Measurements from ENCODE around the gene DGLUCY. TPM values are rescaled to one million over a fixed set of nuclear protein-coding genes. Genes with fewer than 3 reads are reported as not detected.
"Not testable (repeated sequence)": the region's sequence is repeated elsewhere in the genome, so short reads cannot be mapped to it uniquely, and the experiment has no call there.

Gene DGLUCY
- total and polyA plus RNA-seq, 7 experiments from 2014 or later, result 31.1 to 108 (median 87.8) TPM

DNA sequence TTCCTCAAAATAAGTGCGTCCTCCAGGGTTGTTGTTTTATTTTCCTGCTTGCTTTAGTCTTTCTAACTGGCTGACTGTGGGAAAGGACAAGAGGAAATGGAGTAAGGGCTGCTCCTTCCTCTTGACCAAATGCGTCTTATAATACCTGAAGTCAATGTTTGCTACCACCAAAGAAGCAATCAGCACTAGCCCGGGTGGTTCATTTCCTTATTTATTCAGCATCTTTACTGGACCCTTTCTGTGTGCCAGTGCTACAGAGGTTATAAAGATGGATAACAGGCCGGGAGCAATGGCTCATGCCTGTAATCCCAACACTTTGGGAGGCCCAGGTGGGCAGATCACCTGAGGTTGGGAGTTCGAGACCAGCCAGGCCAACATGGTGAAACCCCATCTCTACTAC, 38.3 kb upstream of the DGLUCY start:
- Histone ChIP-seq H3K9me3 (ENCODE audit: control insufficient read depth in 2 of 3, low read length in 3 of 3) (no peaks in the 10 kb centered on the region), H3K36me3 (ENCODE audit: control insufficient read depth in 2 of 3, insufficient read depth in 3 of 3, low read length in 3 of 3) (no peaks in the 10 kb centered on the region), H3K4me1 (ENCODE audit: control insufficient read depth in 2 of 2, insufficient read depth in 2 of 2, low read length in 2 of 2) (peaks cover 10 to 17% of the 10 kb centered on the region in 2 donors), H3K27me3 (ENCODE audit: control insufficient read depth in 2 of 2, insufficient read depth in 2 of 2, low read length in 2 of 2) (no peaks in the 10 kb centered on the region), H3K27ac (ENCODE audit: low read depth, low read length) (no peak overlapping the region), H3K4me3 (ENCODE audit: low read length) (no peak overlapping the region)
- H3K27ac Mint-ChIP-seq, result peak overlapping the region in 1 of 9 donors; percentile 36
- ChIA-PET POLR2A (interaction anchor here (1.0 kb wide), 1 partner anchor 10 kb away, joined by 4 read pairs; no protein-coding TSS in a partner anchor), CTCF (no interaction called here)
- ATAC-seq (no peak), DNase-seq (no peak)
- no peak overlapping the region for H3K4me3 Mint-ChIP-seq
- peaks cover 0 to 20% (median 0%) of the 10 kb centered on the region in 5 donors for H3K36me3 Mint-ChIP-seq
- H3K9me3 Mint-ChIP-seq, result peaks cover 0 to 2% (median 0%) of the 10 kb centered on the region in 11 donors
- H3K4me1 Mint-ChIP-seq, result peaks cover 26 to 56% (median 39%) of the 10 kb centered on the region in 7 donors
- H3K27me3 Mint-ChIP-seq, result peaks cover 0 to 2% (median 0%) of the 10 kb centered on the region in 5 donors
- intact Hi-C loops (cut with micrococcal nuclease), result no loop called here

DNA sequence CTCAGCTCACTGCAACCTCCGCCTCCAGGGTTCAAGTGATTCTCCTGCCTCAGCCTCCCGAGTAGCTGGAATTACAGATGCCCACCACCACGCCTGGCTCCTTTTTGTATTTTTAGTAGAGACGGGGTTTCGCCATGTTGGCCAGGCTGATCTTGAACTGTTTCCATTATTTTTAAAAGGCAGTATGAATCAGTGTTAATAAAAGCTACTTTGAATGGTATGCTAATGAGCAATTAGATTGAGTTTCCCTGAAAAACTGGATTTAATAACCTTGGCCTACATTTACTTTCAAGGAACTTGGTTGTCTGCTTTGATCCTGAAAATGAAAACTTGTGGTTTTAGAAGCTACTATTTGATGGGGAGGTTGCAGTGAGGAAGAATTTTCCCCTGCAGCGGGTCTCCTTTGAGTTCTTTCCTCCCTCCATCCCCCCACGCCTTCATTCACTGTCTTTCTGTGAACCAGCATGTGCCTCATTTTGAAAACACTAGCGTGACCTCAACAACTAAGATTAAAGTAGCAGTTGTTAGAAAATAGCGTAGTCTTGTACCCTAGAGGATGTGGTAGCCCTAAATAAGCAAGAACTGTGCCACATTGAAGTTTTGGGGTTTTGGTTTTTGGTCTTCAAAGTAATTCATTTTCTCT, 35.7 kb upstream of the DGLUCY start:
- Mint-ChIP-seq H3K4me1 (peaks cover 24 to 63% (median 37%) of the 10 kb centered on the region in 7 donors), H3K27me3 (peaks cover 0 to 2% (median 0%) of the 10 kb centered on the region in 5 donors), H3K9me3 (no peaks in the 10 kb centered on the region), H3K4me3 (peak overlapping the region; percentile 56 to 85 (median 72)), H3K36me3 (peaks cover 0 to 20% (median 0%) of the 10 kb centered on the region in 5 donors), H3K27ac (peak overlapping the region; percentile 32 to 92 (median 82))
- Histone ChIP-seq H3K9me3 (ENCODE audit: control insufficient read depth in 2 of 3, low read length in 3 of 3) (no peaks in the 10 kb centered on the region), H3K36me3 (ENCODE audit: control insufficient read depth in 2 of 3, insufficient read depth in 3 of 3, low read length in 3 of 3) (no peaks in the 10 kb centered on the region), H3K4me3 (ENCODE audit: low read length) (no peak overlapping the region), H3K27ac (ENCODE audit: low read depth, low read length) (no peak overlapping the region), H3K4me1 (ENCODE audit: control insufficient read depth in 2 of 2, insufficient read depth in 2 of 2, low read length in 2 of 2) (peaks cover 10 to 17% of the 10 kb centered on the region in 2 donors), H3K27me3 (ENCODE audit: control insufficient read depth in 2 of 2, insufficient read depth in 2 of 2, low read length in 2 of 2) (no peaks in the 10 kb centered on the region)
- peak; percentile 98 for ATAC-seq
- DNase-seq, result peak in 8 of 9 donors; percentile 52 to 88 (median 82)
- ChIA-PET CTCF (interaction anchor here (0.6 to 1.7 kb wide), 6 partner anchors 11 to 95 kb away, joined by 3 to 5 read pairs (median 4); partner anchors contain the start of genes DGLUCY and RPS6KA5), POLR2A (interaction anchor here (0.6 to 1.9 kb wide), 12 partner anchors 9 to 67 kb away, joined by 3 to 17 read pairs (median 4); partner anchors contain the start of genes DGLUCY and RPS6KA5)
- intact Hi-C loops (cut with micrococcal nuclease), result loop anchor here (1.0 kb wide), 5 partner anchors 11 to 56 kb away; partner anchors contain the start of genes DGLUCY (in 2 of the 2) and RPS6KA5 (in 1 of the 2)

DNA sequence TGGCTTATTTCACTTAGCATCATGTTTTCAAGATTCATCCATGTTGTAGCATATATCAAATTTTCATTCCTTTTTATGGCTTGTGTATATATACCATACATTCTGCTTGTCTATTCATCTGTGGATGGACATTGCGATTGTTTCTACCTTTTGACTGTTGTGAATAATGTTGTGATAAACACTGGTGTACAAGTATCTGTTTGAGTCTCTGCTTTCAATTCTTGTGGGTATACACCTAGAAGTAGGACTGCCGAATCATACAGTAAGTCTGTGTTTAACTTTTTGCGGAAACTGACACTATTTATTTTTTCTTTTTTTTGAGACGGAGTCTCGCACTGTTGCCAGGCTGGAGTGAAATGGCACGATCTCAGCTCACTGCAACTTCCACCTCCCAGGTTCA, 33.8 kb upstream of the DGLUCY start:
- intact Hi-C loops (cut with micrococcal nuclease), result no loop called here
- peak overlapping the region in 4 of 10 donors; percentile 4 to 46 (median 18) for H3K4me3 Mint-ChIP-seq

DNA sequence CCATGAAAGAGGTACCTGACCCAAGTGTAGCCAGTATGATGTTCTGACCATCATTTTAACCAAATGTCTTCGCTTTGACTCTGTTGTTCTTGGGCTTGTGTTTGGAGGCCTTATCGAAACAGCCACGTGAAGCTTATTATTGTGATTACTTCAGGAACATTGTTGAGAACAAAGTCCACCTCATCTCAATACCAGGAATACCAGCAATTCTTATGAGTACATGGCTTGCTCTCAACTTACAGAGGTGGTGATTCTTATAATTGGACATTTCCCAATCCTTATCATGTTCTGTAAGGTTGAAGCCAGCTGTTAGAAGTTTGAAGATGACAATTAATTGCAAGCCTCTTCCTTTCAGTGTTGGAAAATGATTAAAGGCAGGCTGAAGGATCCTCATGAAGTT, 31.6 kb upstream of the DGLUCY start:
- DNase-seq (no peak), ATAC-seq (no peak)
- POLR2A ChIA-PET, result interaction anchor here (0.6 to 1.1 kb wide), 2 partner anchors 25 to 164 kb away, joined by 3 read pairs; no protein-coding TSS in a partner anchor
- no peak overlapping the region for H3K27ac Mint-ChIP-seq
- Histone ChIP-seq H3K36me3 (ENCODE audit: control insufficient read depth in 2 of 3, insufficient read depth in 3 of 3, low read length in 3 of 3) (no peaks in the 10 kb centered on the region), H3K27ac (ENCODE audit: low read depth, low read length) (no peak overlapping the region), H3K4me3 (ENCODE audit: low read length) (no peak overlapping the region), H3K9me3 (ENCODE audit: control insufficient read depth in 2 of 3, low read length in 3 of 3) (no peaks in the 10 kb centered on the region), H3K27me3 (ENCODE audit: control insufficient read depth in 2 of 2, insufficient read depth in 2 of 2, low read length in 2 of 2) (no peaks in the 10 kb centered on the region), H3K4me1 (ENCODE audit: control insufficient read depth in 2 of 2, insufficient read depth in 2 of 2, low read length in 2 of 2) (peaks cover 6 to 17% of the 10 kb centered on the region in 2 donors)
- H3K9me3 Mint-ChIP-seq, result no peaks in the 10 kb centered on the region
- H3K27me3 Mint-ChIP-seq, result no peaks in the 10 kb centered on the region
- H3K36me3 Mint-ChIP-seq, result peaks cover 0 to 31% (median 0%) of the 10 kb centered on the region in 5 donors
- intact Hi-C loops (cut with micrococcal nuclease), result no loop called here
- H3K4me1 Mint-ChIP-seq, result peaks cover 16 to 49% (median 25%) of the 10 kb centered on the region in 7 donors
- CTCF ChIA-PET, result no interaction called here
- H3K4me3 Mint-ChIP-seq, result no peak overlapping the region

More for the DNA sequence above, 33.8 kb upstream of the DGLUCY start:
- no peaks in the 10 kb centered on the region for H3K9me3 ChIP-seq (ENCODE audit: control insufficient read depth in 2 of 3, low read length in 3 of 3)
- no peak for DNase-seq
- POLR2A ChIA-PET, result interaction anchor here (0.7 to 1.1 kb wide), 3 partner anchors 12 to 51 kb away, joined by 3 to 6 read pairs (median 3); no protein-coding TSS in a partner anchor
- peaks cover 10 to 17% of the 10 kb centered on the region in 2 donors for H3K4me1 ChIP-seq (ENCODE audit: control insufficient read depth in 2 of 2, insufficient read depth in 2 of 2, low read length in 2 of 2)
- CTCF ChIA-PET, result no interaction called here
- H3K4me1 Mint-ChIP-seq, result peaks cover 24 to 66% (median 35%) of the 10 kb centered on the region in 7 donors
- peaks cover 0 to 2% (median 0%) of the 10 kb centered on the region in 5 donors for H3K27me3 Mint-ChIP-seq
- no peaks in the 10 kb centered on the region for H3K36me3 ChIP-seq (ENCODE audit: control insufficient read depth in 2 of 3, insufficient read depth in 3 of 3, low read length in 3 of 3)
- H3K27me3 ChIP-seq (ENCODE audit: control insufficient read depth in 2 of 2, insufficient read depth in 2 of 2, low read length in 2 of 2), result no peaks in the 10 kb centered on the region
- H3K4me3 ChIP-seq (ENCODE audit: low read length), result no peak overlapping the region
- H3K36me3 Mint-ChIP-seq, result peaks cover 0 to 28% (median 0%) of the 10 kb centered on the region in 5 donors
- peak overlapping the region in 6 of 9 donors; percentile 3 to 54 (median 35) for H3K27ac Mint-ChIP-seq
- H3K27ac ChIP-seq (ENCODE audit: low read depth, low read length), result no peak overlapping the region
- no peak for ATAC-seq
- H3K9me3 Mint-ChIP-seq, result no peaks in the 10 kb centered on the region

DNA sequence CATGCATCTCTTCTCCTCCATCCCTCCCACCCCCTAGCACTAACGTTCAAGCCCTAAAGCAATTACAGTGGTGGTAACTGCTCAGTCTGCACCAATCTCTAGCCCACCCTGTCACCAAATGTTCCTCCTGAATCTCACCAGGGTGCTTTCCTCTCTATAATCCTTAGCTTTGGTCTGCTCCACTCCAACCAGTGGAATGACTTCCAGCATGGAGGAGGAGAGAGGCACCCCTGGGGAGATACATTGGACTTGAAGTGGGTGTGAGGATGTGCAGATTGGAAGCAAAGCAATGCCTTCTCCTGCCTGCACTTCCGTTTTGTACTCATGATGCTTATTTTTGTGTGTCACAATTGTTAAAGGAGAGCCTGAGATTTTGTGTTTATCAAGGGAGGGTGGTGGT, 29.4 kb upstream of the DGLUCY start:
- H3K27me3 Mint-ChIP-seq, result peaks cover 0 to 2% (median 0%) of the 10 kb centered on the region in 5 donors
- intact Hi-C loops (cut with micrococcal nuclease), result no loop called here
- CTCF ChIA-PET, result no interaction called here

DNA sequence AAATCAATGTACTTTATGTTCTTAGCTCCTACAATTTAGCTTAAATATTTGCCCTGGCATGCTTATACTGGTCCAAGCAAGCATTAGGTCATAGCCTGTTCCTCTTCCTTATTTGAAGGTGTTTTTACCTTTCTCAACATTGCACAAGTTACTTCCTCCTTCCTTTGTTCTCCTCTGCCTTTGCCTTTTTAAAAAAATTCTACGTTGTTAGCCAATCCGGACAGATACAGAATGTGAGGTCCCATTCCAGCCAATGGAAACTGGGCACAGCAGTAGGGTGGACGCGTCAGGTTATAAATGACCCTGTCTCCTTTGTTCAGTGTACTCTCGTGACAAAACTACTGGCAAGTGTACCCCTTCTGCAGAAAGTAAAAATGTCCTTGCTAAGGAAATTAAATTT, 26.4 kb upstream of the DGLUCY start:
- POLR2A ChIA-PET, result interaction anchor here (0.7 to 2.1 kb wide), 5 partner anchors 9 to 28 kb away, joined by 3 to 9 read pairs (median 3); no protein-coding TSS in a partner anchor
- H3K4me3 Mint-ChIP-seq, result peak overlapping the region in 6 of 10 donors; percentile 8 to 43 (median 16)

More for the DNA sequence above, 29.4 kb upstream of the DGLUCY start:
- H3K4me3 ChIP-seq (ENCODE audit: low read length), result no peak overlapping the region
- peaks cover under 1 to 5% of the 10 kb centered on the region in 2 donors for H3K4me1 ChIP-seq (ENCODE audit: control insufficient read depth in 2 of 2, insufficient read depth in 2 of 2, low read length in 2 of 2)
- H3K4me3 Mint-ChIP-seq, result no peak overlapping the region
- H3K9me3 Mint-ChIP-seq, result no peaks in the 10 kb centered on the region
- no peak overlapping the region for H3K27ac ChIP-seq (ENCODE audit: low read depth, low read length)
- H3K27ac Mint-ChIP-seq, result no peak overlapping the region
- H3K36me3 ChIP-seq (ENCODE audit: control insufficient read depth in 2 of 3, insufficient read depth in 3 of 3, low read length in 3 of 3), result no peaks in the 10 kb centered on the region
- H3K27me3 ChIP-seq (ENCODE audit: control insufficient read depth in 2 of 2, insufficient read depth in 2 of 2, low read length in 2 of 2), result no peaks in the 10 kb centered on the region
- ATAC-seq (no peak), DNase-seq (no peak)
- POLR2A ChIA-PET, result interaction anchor here (0.6 to 0.7 kb wide), 3 partner anchors 19 to 344 kb away, joined by 3 to 4 read pairs (median 3); no protein-coding TSS in a partner anchor
- peaks cover 0 to 34% (median 0%) of the 10 kb centered on the region in 5 donors for H3K36me3 Mint-ChIP-seq
- no peaks in the 10 kb centered on the region for H3K9me3 ChIP-seq (ENCODE audit: control insufficient read depth in 2 of 3, low read length in 3 of 3)
- H3K4me1 Mint-ChIP-seq, result peaks cover 11 to 41% (median 18%) of the 10 kb centered on the region in 7 donors

More for the DNA sequence above, 26.4 kb upstream of the DGLUCY start:
- DNase-seq; H3K4me1 ChIP-seq (ENCODE audit: control insufficient read depth in 2 of 2, insufficient read depth in 2 of 2, low read length in 2 of 2); intact Hi-C loops (cut with micrococcal nuclease); H3K36me3 ChIP-seq (ENCODE audit: control insufficient read depth in 2 of 3, insufficient read depth in 3 of 3, low read length in 3 of 3); H3K27me3 ChIP-seq (ENCODE audit: control insufficient read depth in 2 of 2, insufficient read depth in 2 of 2, low read length in 2 of 2); H3K9me3 ChIP-seq (ENCODE audit: control insufficient read depth in 2 of 3, low read length in 3 of 3); H3K9me3 Mint-ChIP-seq; ATAC-seq; CTCF ChIA-PET; H3K27ac ChIP-seq (ENCODE audit: low read depth, low read length); H3K4me3 ChIP-seq (ENCODE audit: low read length): not testable (repeated sequence)
- Mint-ChIP-seq H3K27me3 (peaks cover 0 to 12% (median 0%) of the 10 kb centered on the region in 5 donors), H3K27ac (peak overlapping the region in 6 of 9 donors; percentile 1 to 38 (median 18)), H3K4me1 (peaks cover 10 to 27% (median 13%) of the 10 kb centered on the region in 7 donors), H3K36me3 (peaks cover 0 to 21% (median 3%) of the 10 kb centered on the region in 5 donors)

Measured in naive thymus-derived CD4-positive, alpha-beta T cell (primary cell).